SK-N-SH treated with all-trans-retinoic acid at 6 μM for 48 hours (cell line): Measurements from ENCODE around the gene ARHGEF38.
A peak's percentile ranks its signal among the peaks of the same experiment; 100 is the strongest.

ENCODE experiments used
- ATAC-seq: fragments of 200-7000 bp; cut with Tn5 transposase; 3 replicates; pipeline ENCODE4 v1.9.1; 2020; ENCODE audit warnings: mild to moderate bottlenecking, moderate library complexity
- ARNTL ChIP-seq: fragments of 450-650 bp; formaldehyde crosslinking; IDR thresholded peaks from 2 replicates; pipeline ENCODE4 v1.5.0; 2020; ENCODE audit warnings: low read depth, mild to moderate bottlenecking, moderate library complexity, borderline replicate concordance
- BACH2 ChIP-seq: fragments of 250-450 bp; sonication (Bioruptor Pico); IDR thresholded peaks from 2 replicates; pipeline ENCODE4 v1.9.0; 2021; ENCODE audit warnings: mild to moderate bottlenecking, borderline replicate concordance
- CREB5 ChIP-seq: fragments of 250-450 bp; sonication (Bioruptor Pico); IDR thresholded peaks from 2 replicates; pipeline ENCODE4 v1.5.1; 2020; ENCODE audit warnings: low read depth, mild to moderate bottlenecking, moderate library complexity
- CSDC2 ChIP-seq: fragments of 250-450 bp; sonication (Bioruptor Pico); IDR thresholded peaks from 2 replicates; pipeline ENCODE4 v1.5.0; 2020; ENCODE audit warnings: mild to moderate bottlenecking, moderate library complexity
- CSRNP3 ChIP-seq: fragments of 250-450 bp; sonication (Bioruptor Pico); IDR thresholded peaks from 2 replicates; pipeline ENCODE4 v1.5.1; 2021; ENCODE audit warnings: mild to moderate bottlenecking, moderate library complexity
- ESRRG ChIP-seq: fragments of 250-450 bp; sonication (Bioruptor Pico); IDR thresholded peaks from 2 replicates; pipeline ENCODE4 v1.6.1; 2021; ENCODE audit warnings: mild to moderate bottlenecking
- GLIS3 ChIP-seq: fragments of 250-450 bp; sonication (Bioruptor Pico); IDR thresholded peaks from 2 replicates; pipeline ENCODE4 v1.5.0; 2020; ENCODE audit warnings: mild to moderate bottlenecking, moderate library complexity
- ISL1 ChIP-seq: fragments of 250-450 bp; sonication (Bioruptor Pico); IDR thresholded peaks from 2 replicates; pipeline ENCODE4 v2.1.2; 2022; ENCODE audit warnings: mild to moderate bottlenecking, moderate library complexity
- OSR1 ChIP-seq: fragments of 250-450 bp; sonication (Bioruptor Pico); IDR thresholded peaks from 2 replicates; pipeline ENCODE4 v1.8.0; 2022; ENCODE audit warnings: moderate library complexity, mild to moderate bottlenecking, inconsistent platforms
- POU6F1 ChIP-seq: fragments of 250-450 bp; sonication (Bioruptor Pico); IDR thresholded peaks from 2 replicates; pipeline ENCODE4 v1.8.0; 2021; ENCODE audit warnings: low read depth, mild to moderate bottlenecking, moderate library complexity, borderline replicate concordance
- PPARA ChIP-seq: fragments of 250-450 bp; sonication (Bioruptor Pico); IDR thresholded peaks from 2 replicates; pipeline ENCODE4 v1.5.0; 2020; ENCODE audit warnings: mild to moderate bottlenecking, borderline replicate concordance
- RARB ChIP-seq: fragments of 250-450 bp; sonication (Bioruptor Pico); IDR thresholded peaks from 2 replicates; pipeline ENCODE4 v1.8.0; 2021; ENCODE audit warnings: mild to moderate bottlenecking, moderate library complexity
- SNAI2 ChIP-seq: fragments of 250-450 bp; sonication (Bioruptor Pico); IDR thresholded peaks from 2 replicates; pipeline ENCODE4 v1.5.0; 2020; ENCODE audit warnings: mild to moderate bottlenecking, moderate library complexity
- TCF4 ChIP-seq: fragments of 250-450 bp; sonication (Bioruptor Pico); IDR thresholded peaks from 2 replicates; pipeline ENCODE4 v1.8.0; 2021; ENCODE audit warnings: mild to moderate bottlenecking, moderate library complexity, borderline replicate concordance
- TOX ChIP-seq: fragments of 250-450 bp; sonication (Bioruptor Pico); IDR thresholded peaks from 2 replicates; pipeline ENCODE4 v1.8.0; 2021; ENCODE audit warnings: mild to moderate bottlenecking, moderate library complexity, borderline replicate concordance
- TSHZ2 ChIP-seq: fragments of 250-450 bp; sonication (Bioruptor Pico); IDR thresholded peaks from 2 replicates; pipeline ENCODE4 v1.5.0; 2020; ENCODE audit warnings: mild to moderate bottlenecking, moderate library complexity
- ZC3H10 ChIP-seq: fragments of 250-450 bp; sonication (Bioruptor Pico); IDR thresholded peaks from 2 replicates; pipeline ENCODE4 v1.5.1; 2021; ENCODE audit warnings: mild to moderate bottlenecking, moderate library complexity
- ZFP3 ChIP-seq: fragments of 250-450 bp; sonication (Bioruptor Pico); IDR thresholded peaks from 2 replicates; pipeline ENCODE4 v1.5.0; 2020; ENCODE audit warnings: mild to moderate bottlenecking, moderate library complexity
- ZFP30 ChIP-seq: fragments of 450-650 bp; formaldehyde crosslinking; IDR thresholded peaks from 2 replicates; pipeline ENCODE4 v1.5.0; 2022; ENCODE audit warnings: mild to moderate bottlenecking, moderate library complexity
- ZNF565 ChIP-seq: fragments of 450-650 bp; formaldehyde crosslinking; conservative IDR thresholded peaks from 2 replicates; pipeline ENCODE4 v1.5.0; 2020; ENCODE audit warnings: low read depth, mild to moderate bottlenecking, moderate library complexity
- ZNF70 ChIP-seq: fragments of 450-650 bp; formaldehyde crosslinking; IDR thresholded peaks from 2 replicates; pipeline ENCODE4 v1.5.0; 2020; ENCODE audit warnings: mild to moderate bottlenecking, moderate library complexity
- ZNF8 ChIP-seq: fragments of 450-650 bp; formaldehyde crosslinking; IDR thresholded peaks from 2 replicates; pipeline ENCODE4 v1.5.0; 2020; ENCODE audit warnings: mild to moderate bottlenecking, moderate library complexity

ARHGEF38 gene

GRCh38 chr4:105603158-105603557, 50.7 kb downstream of the ARHGEF38 start:
- TF ChIP-seq RARB (CRISPR knock-in tag) (no peak), ESRRG (CRISPR knock-in tag) (no peak), ZNF565 (CRISPR knock-in tag) (no peak), ZNF70 (no peak), POU6F1 (CRISPR knock-in tag) (no peak), ISL1 (CRISPR knock-in tag) (no peak)
- ATAC-seq = no peak

- no peak for TF ChIP-seq ESRRG (CRISPR knock-in tag)
- TF ChIP-seq ZC3H10 = no peak
- no peak for TF ChIP-seq GLIS3 (CRISPR knock-in tag)
- TF ChIP-seq BACH2 (CRISPR knock-in tag) = no peak
- no peak for TF ChIP-seq CREB5
- no peak for TF ChIP-seq TCF4 (CRISPR knock-in tag)
- no peak for TF ChIP-seq ISL1 (CRISPR knock-in tag)
- no peak for TF ChIP-seq ZFP3 (CRISPR knock-in tag)
- TF ChIP-seq OSR1 (CRISPR knock-in tag) = no peak
- TF ChIP-seq SNAI2 = no peak
- TF ChIP-seq CSDC2 (CRISPR knock-in tag) = no peak
- no peak for TF ChIP-seq PPARA
- TF ChIP-seq ZFP30 (CRISPR knock-in tag) = no peak
- TF ChIP-seq ARNTL (CRISPR knock-in tag) = no peak
- TF ChIP-seq, all 23 proteins: peak for 0
- 0 out of 3 replicates have a peak, but pooled peaks have one; percentile 20 for ATAC-seq
Observed at GRCh38 chr4:105605493-105605892, 53.1 kb downstream of the ARHGEF38 start.

GRCh38 chr4:105607876-105608275, 55.5 kb downstream of the ARHGEF38 start:
- TF ChIP-seq ISL1 (CRISPR knock-in tag) = no peak
- TF ChIP-seq ARNTL (CRISPR knock-in tag) = no peak
- TF ChIP-seq TCF4 (CRISPR knock-in tag) = no peak
- TF ChIP-seq ZNF565 (CRISPR knock-in tag) = no peak
- TF ChIP-seq CREB5 = no peak
- TF ChIP-seq CSDC2 (CRISPR knock-in tag) = no peak
- TF ChIP-seq POU6F1 (CRISPR knock-in tag) = no peak
- no peak for TF ChIP-seq PPARA
- TF ChIP-seq CSRNP3 (CRISPR knock-in tag) = no peak
- TF ChIP-seq ZFP3 (CRISPR knock-in tag) = no peak
- TF ChIP-seq TSHZ2 (CRISPR knock-in tag) = no peak
- no peak for TF ChIP-seq RARB (CRISPR knock-in tag)
- TF ChIP-seq GLIS3 (CRISPR knock-in tag) = no peak
- no peak for TF ChIP-seq BACH2 (CRISPR knock-in tag)
- no peak for TF ChIP-seq ZNF8 (CRISPR knock-in tag)
- no peak for TF ChIP-seq ESRRG (CRISPR knock-in tag)
- no peak for TF ChIP-seq TOX
- no peak for TF ChIP-seq OSR1 (CRISPR knock-in tag)
- TF ChIP-seq SNAI2 = no peak
- no peak for ATAC-seq
